ENCODE results near the gene GRHL3.

GRCh38 chr1:24390924-24391782 lies 72.0 kb downstream of the GRHL3 start:
- TF ChIP-seq CTCF (IDR thresholded peaks at IDR 0.05), result peak; percentile 90 to 95 (median 94)
- TF ChIP-seq POLR2A (IDR thresholded peaks at IDR 0.05), result no peak

All from tibial nerve (tissue), 3 donors.